ENCODE measurements around the gene CCDC47.
"Not testable (repeated sequence)": the region's sequence is repeated elsewhere in the genome, so short reads cannot be mapped to it uniquely, and the experiment has no call there.

CCDC47 gene

DNA sequence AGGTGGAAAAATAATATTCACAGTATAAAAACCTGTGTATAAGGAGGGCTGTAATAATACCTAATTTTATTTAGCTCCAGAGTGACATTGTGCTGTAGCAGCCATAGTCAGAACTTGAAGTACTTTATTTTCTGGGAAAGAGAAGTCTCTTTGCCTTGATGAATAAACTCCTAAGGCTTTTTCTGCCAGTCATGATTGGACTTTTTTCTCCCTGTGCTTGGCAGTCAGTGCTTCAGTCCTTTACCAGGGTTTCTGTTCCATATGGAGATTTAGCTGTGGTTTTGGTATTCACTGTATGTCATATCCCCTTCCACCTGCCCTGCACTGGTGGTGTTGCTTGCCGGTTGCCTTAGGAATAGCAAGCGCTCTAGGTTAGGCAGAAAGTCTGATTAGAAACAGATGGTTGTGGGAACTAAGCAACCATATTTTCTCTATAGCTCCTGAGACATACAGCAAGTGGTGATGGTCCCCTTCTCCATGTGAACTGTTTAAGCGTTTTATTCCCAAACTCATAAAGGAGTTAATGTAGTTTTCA lies 25.2 kb upstream of the CCDC47 start:
- CTCF ChIA-PET, result interaction anchor here (0.6 to 1.2 kb wide), 3 partner anchors 9 to 86 kb away, joined by 3 to 4 read pairs (median 3); no protein-coding TSS in a partner anchor

DNA sequence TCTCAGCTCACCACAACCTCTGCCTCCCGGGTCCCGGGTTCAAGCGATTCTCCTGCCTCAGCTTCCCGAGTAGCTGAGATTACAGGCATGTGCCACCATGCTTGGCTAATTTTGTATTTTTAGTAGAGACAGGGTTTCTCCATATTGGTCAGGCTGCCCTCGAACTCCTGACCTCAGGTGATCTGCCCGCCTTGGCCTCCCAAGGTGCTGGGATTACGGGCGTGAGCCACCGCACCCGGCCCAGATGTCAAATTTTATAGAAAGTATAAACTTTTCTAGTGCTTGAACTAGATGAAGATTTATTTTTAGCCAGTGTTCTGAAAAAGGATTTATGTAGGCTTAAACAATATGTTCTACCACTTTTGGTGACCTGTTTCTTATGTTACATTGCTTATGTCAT lies 23.0 kb upstream of the CCDC47 start:
- H3K36me3 ChIP-seq (ENCODE audit: control insufficient read depth in 2 of 2, insufficient read depth in 1 of 2, low read length in 2 of 2), result peaks cover 96 to 100% of the 10 kb centered on the region in 2 experiments
- H3K9me3 ChIP-seq (ENCODE audit: control insufficient read depth, insufficient read depth, low read depth, low read length); H3K4me1 ChIP-seq (ENCODE audit: control insufficient read depth, insufficient read depth, low read length); H3K4me3 ChIP-seq (ENCODE audit: low read depth, low read length); H3K27ac ChIP-seq (ENCODE audit: extremely low read depth, low read depth, low read length): not testable (repeated sequence)
- ChIA-PET POLR2A (interaction anchor here (0.5 to 1.7 kb wide), 2 partner anchors 23 to 141 kb away, joined by 3 to 18 read pairs; partner anchors contain the start of genes CCDC47 and DDX42), CTCF (interaction anchor here (0.9 to 1.2 kb wide), 3 partner anchors 8 to 371 kb away, joined by 3 to 5 read pairs (median 4); partner anchors contain the start of gene CCDC47)

More for the DNA sequence above, 25.2 kb upstream of the CCDC47 start:
- Histone ChIP-seq H3K4me3 (ENCODE audit: low read depth, low read length) (no peak overlapping the region), H3K4me1 (ENCODE audit: control insufficient read depth, insufficient read depth, low read length) (no peaks in the 10 kb centered on the region), H3K9me3 (ENCODE audit: control insufficient read depth, insufficient read depth, low read depth, low read length) (no peaks in the 10 kb centered on the region), H3K27ac (ENCODE audit: extremely low read depth, low read depth, low read length) (no peak overlapping the region), H3K36me3 (ENCODE audit: control insufficient read depth in 2 of 2, insufficient read depth in 1 of 2, low read length in 2 of 2) (peaks cover 96 to 100% of the 10 kb centered on the region in 2 experiments)
- no peak for TF ChIP-seq OSR2 (tag by site-specific recombination; IDR thresholded peaks at IDR 0.05)
- no peak for TF ChIP-seq ZNF548 (tag by site-specific recombination; IDR thresholded peaks at IDR 0.05)
- POLR2A ChIA-PET, result interaction anchor here (1.0 kb wide), 1 partner anchor 25 kb away, joined by 4 read pairs; the partner anchor contains the start of genes CCDC47 and DDX42

DNA sequence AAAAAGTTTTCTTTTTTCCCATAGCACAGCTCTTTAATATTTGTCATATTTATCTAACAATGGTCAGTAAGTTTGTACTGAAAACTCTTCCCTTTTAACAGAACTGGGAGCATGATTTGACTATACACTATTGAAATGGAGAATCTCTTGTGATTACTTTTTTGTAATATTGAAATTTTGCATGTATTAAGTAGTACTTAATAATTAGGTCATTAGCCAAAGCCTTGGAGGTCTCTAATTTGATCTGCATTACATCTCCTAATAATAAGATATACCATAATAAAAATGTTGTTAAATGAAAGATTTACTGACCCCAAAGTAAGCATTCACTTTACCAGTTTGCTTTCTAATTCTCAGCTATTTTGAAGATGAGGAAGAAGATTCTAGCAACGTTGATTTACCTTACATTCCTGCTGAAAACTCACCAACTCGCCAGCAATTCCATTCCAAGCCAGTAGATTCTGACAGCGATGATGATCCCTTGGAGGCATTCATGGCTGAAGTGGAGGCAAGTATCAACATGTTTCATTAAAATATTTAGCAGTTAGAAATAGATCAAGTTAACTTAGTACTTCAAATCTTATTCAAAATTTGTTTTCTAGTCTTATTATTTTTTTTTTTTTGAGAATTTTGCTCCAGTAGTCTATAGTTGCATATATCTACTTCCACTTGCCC lies 18.8 kb upstream of the CCDC47 start:
- ChIA-PET POLR2A (interaction anchor here (2.8 kb wide), 1 partner anchor 19 kb away, joined by 8 read pairs; the partner anchor contains the start of genes CCDC47 and DDX42), CTCF (interaction anchor here (0.9 to 1.5 kb wide), 2 partner anchors 17 to 385 kb away, joined by 3 to 5 read pairs; no protein-coding TSS in a partner anchor)
- no peaks in the 10 kb centered on the region for H3K9me3 ChIP-seq (ENCODE audit: control insufficient read depth, insufficient read depth, low read depth, low read length)
- no peak overlapping the region for H3K27ac ChIP-seq (ENCODE audit: extremely low read depth, low read depth, low read length)
- no peak overlapping the region for H3K4me3 ChIP-seq (ENCODE audit: low read depth, low read length)
- TF ChIP-seq ZNF366 (tag by site-specific recombination; conservative IDR thresholded peaks at IDR 0.05) (no peak), YY2 (tag by site-specific recombination; IDR thresholded peaks at IDR 0.05) (no peak), ZNF791 (tag by site-specific recombination; IDR thresholded peaks at IDR 0.05) (no peak), ZNF510 (tag by site-specific recombination; IDR thresholded peaks at IDR 0.05; ENCODE audit: insufficient replicate concordance) (no peak), ZNF292 (tag by site-specific recombination; IDR thresholded peaks at IDR 0.05; ENCODE audit: borderline replicate concordance, low read depth) (no peak), GFI1B (tag by site-specific recombination; IDR thresholded peaks at IDR 0.05) (no peak), ZNF560 (tag by site-specific recombination; IDR thresholded peaks at IDR 0.05; ENCODE audit: borderline replicate concordance) (no peak), ZNF48 (tag by site-specific recombination; IDR thresholded peaks at IDR 0.05) (no peak), ZNF341 (tag by site-specific recombination; IDR thresholded peaks at IDR 0.05; ENCODE audit: low read depth) (no peak)
- H3K4me1 ChIP-seq (ENCODE audit: control insufficient read depth, insufficient read depth, low read length), result no peaks in the 10 kb centered on the region
- H3K36me3 ChIP-seq (ENCODE audit: control insufficient read depth in 2 of 2, insufficient read depth in 1 of 2, low read length in 2 of 2), result peaks cover 97 to 100% of the 10 kb centered on the region in 2 experiments

DNA sequence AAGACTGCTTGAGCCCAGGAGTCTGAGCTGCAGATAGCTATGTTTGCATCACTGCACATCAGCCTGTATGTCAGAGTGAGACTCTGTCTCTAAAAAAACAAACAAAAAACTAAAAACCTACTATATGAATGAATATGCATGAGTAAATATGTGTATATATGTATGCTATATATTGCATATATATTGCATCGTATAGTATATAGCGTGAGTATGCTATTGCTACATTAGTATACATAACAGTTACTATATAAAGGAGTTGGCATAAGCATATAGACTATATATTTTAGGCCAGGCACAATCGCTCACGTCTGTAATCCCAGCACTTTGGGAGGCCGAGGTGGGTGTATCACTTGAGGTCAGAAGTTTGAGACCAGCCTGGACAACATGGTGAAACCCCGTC lies 16.7 kb upstream of the CCDC47 start:
- Histone ChIP-seq H3K4me3 (ENCODE audit: low read depth, low read length) (no peak overlapping the region), H3K9me3 (ENCODE audit: control insufficient read depth, insufficient read depth, low read depth, low read length) (no peaks in the 10 kb centered on the region), H3K4me1 (ENCODE audit: control insufficient read depth, insufficient read depth, low read length) (no peaks in the 10 kb centered on the region), H3K36me3 (ENCODE audit: control insufficient read depth in 2 of 2, insufficient read depth in 1 of 2, low read length in 2 of 2) (peaks cover 93 to 96% of the 10 kb centered on the region in 2 experiments), H3K27ac (ENCODE audit: extremely low read depth, low read depth, low read length) (no peak overlapping the region)
- POLR2A ChIA-PET, result interaction anchor here (2.8 kb wide), 1 partner anchor 17 kb away, joined by 8 read pairs; the partner anchor contains the start of genes CCDC47 and DDX42
- CTCF ChIA-PET, result interaction anchor here (0.6 to 1.5 kb wide), 3 partner anchors 10 to 113 kb away, joined by 3 to 5 read pairs (median 5); partner anchors contain the start of gene DDX42
- TF ChIP-seq ZXDB (tag by site-specific recombination; IDR thresholded peaks at IDR 0.05) (no peak), ZNF211 (tag by site-specific recombination; IDR thresholded peaks at IDR 0.05; ENCODE audit: low read depth) (peak; percentile 89)
